ENCODE data around the gene AKT2.

GRCh38 chr19:40323705-40324104 is 38.6 kb upstream of the AKT2 start:
- TF ChIP-seq SPI1 (IDR thresholded peaks at IDR 0.05; ENCODE audit: borderline replicate concordance, insufficient read depth, low read depth, low read length): no peak
- TF ChIP-seq POLR2AphosphoS5 (IDR thresholded peaks at IDR 0.05; ENCODE audit: low read length): no peak
- TF ChIP-seq CREB1 (IDR thresholded peaks at IDR 0.05; ENCODE audit: low read depth): no peak
- TF ChIP-seq BCL11A (IDR thresholded peaks at IDR 0.05; ENCODE audit: low read depth, low read length): no peak
- TF ChIP-seq CTCF (IDR thresholded peaks at IDR 0.05 in 2 of 3, conservative IDR thresholded peaks at IDR 0.05 in 1 of 3; ENCODE audit: control insufficient read depth in 2 of 3, extremely low read depth in 1 of 3, insufficient read depth in 1 of 3, low read depth in 3 of 3, low read length in 3 of 3): no peak
- TF ChIP-seq REST (IDR thresholded peaks at IDR 0.05; ENCODE audit: low read depth, low read length): no peak
- no peak for TF ChIP-seq SMC3 (IDR thresholded peaks at IDR 0.05; ENCODE audit: borderline replicate concordance, low read length)
- TF ChIP-seq RAD21 (IDR thresholded peaks at IDR 0.05; ENCODE audit: insufficient read depth, low read depth, low read length): no peak
- no peak for TF ChIP-seq ATF2 (IDR thresholded peaks at IDR 0.05; ENCODE audit: low read length)
- TF ChIP-seq SIX5 (IDR thresholded peaks at IDR 0.05; ENCODE audit: low read depth, low read length, severe bottlenecking): no peak
- TF ChIP-seq POLR2A (IDR thresholded peaks at IDR 0.05; ENCODE audit: low read depth, low read length): no peak
- no peak for TF ChIP-seq EZH2 (IDR thresholded peaks at IDR 0.05; ENCODE audit: borderline replicate concordance, control insufficient read depth, low read depth, low read length)
- TF ChIP-seq HDGF (IDR thresholded peaks at IDR 0.05): no peak

Measured in GM12878 (cell line).